Heart left ventricle (tissue), 16 donors: ENCODE results near the gene ZDHHC11B. TPM values are rescaled to one million over a fixed set of nuclear protein-coding genes. Genes with fewer than 3 reads are reported as not detected.
"Not testable (repeated sequence)": the region's sequence is repeated elsewhere in the genome, so short reads cannot be mapped to it uniquely, and the experiment has no call there.

Source experiments
- ATAC-seq, 4 donors: fragments of 200-7000 bp; cut with Tn5 transposase; one replicate each; pipeline ENCODE4 v1.9.1; 2020 to 2022; ENCODE audit warnings: moderate library complexity in 4 of 4, mild to moderate bottlenecking in 3 of 4, moderate number of reproducible peaks in 1 of 4
- DNase-seq, 5 donors: peaks; one replicate each; pipeline ENCODE4 v3.0.0-alpha.2; 2020
- H3K27ac ChIP-seq, 12 donors: fragments of 200-600 bp; sonication (generic) in 4 of 12; one replicate each; pipeline versions ENCODE4 v1.5.0 to v1.8.0; 2016 to 2022; ENCODE audit warnings: mild to moderate bottlenecking in 2 of 12
- H3K27me3 ChIP-seq, 9 donors: fragments of 200-600 bp; sonication (generic) in 2 of 9; one replicate each; pipeline versions ENCODE4 v1.5.1 to v1.8.0; 2016 to 2022; ENCODE audit warnings: mild to moderate bottlenecking in 3 of 9
- H3K36me3 ChIP-seq, 9 donors: fragments of 200-600 bp; sonication (generic) in 2 of 9; one replicate each; pipeline versions ENCODE4 v1.5.0 to v1.8.0; 2018 to 2022; ENCODE audit warnings: mild to moderate bottlenecking in 2 of 9
- H3K4me1 ChIP-seq, 12 donors: fragments of 200-600 bp; sonication (generic) in 4 of 12; one replicate each; pipeline versions ENCODE4 v1.5.0 to v1.8.0; 2016 to 2022; ENCODE audit warnings: mild to moderate bottlenecking in 3 of 12
- H3K4me3 ChIP-seq, 12 donors: fragments of 200-600 bp; sonication (generic) in 4 of 12; one replicate each; pipeline versions ENCODE4 v1.5.0 to v1.8.0; 2017 to 2022; ENCODE audit warnings: mild to moderate bottlenecking in 9 of 12, moderate library complexity in 4 of 12
- H3K9me3 ChIP-seq, 12 donors: fragments of 200-600 bp; sonication (generic) in 4 of 12; one replicate each; pipeline versions ENCODE4 v1.5.0 to v1.8.0; 2016 to 2022; ENCODE audit warnings: mild to moderate bottlenecking in 1 of 12
- POLR2A ChIP-seq, 2 donors: fragments of 450-650 bp; IDR thresholded peaks; one replicate each; pipeline ENCODE4 v1.6.1; 2017; ENCODE audit warnings: antibody characterized with exemption in 2 of 2, mild to moderate bottlenecking in 2 of 2, moderate library complexity in 2 of 2
- WGBS, 4 donors: extraction: QIAGEN DNeasy Blood & Tissue Kit in 2 of 4; methylation state at CpG; one replicate each; pipeline versions ENCODE4 v1.1.5 to v1.1.7; 2013 to 2018; 5-methylcytosine and 5-hydroxymethylcytosine counted together
- intact Hi-C, 10 donors: fragments of 100-400 bp; cut with DNase I; formaldehyde crosslinking; loops; one replicate each; pipeline versions ENCODE4 v1.11.1 to v1.14.2; 2022
- polyA plus RNA-seq, 2 donors: library from polyadenylated mRNA; stranded (reverse); fragments of 200-250 nt; gene quantifications; one replicate each; pipeline ENCODE4 v1.2.3, GENCODE V29; 2013
- total RNA-seq, 9 donors: library from RNA; depleted of rRNA in 2 of 9; stranded (reverse); fragments of >200 nt in 2 of 9; fragmentation: NEBNext Ultra II Directional in 3 of 9; extraction: Animal tissue kit (Norgen Biotek cat#: 25700) in 3 of 9; gene quantifications; one replicate each; pipeline versions ENCODE4 v1.1.0 to v1.2.4, GENCODE V29; 2016 to 2023
- TF ChIP-seq, protein P1 (sequence below), 12 donors: fragments of 200-600 bp; sonication (generic) in 4 of 12; IDR thresholded peaks; one replicate each; pipeline versions ENCODE4 v1.5.0 to v1.8.0; 2018 to 2022; ENCODE audit warnings: antibody characterized with exemption in 12 of 12, mild to moderate bottlenecking in 5 of 12
- donor health status: ischemic (EF 13 %, LVEDD 7.1; RV severe dilation, severe dysfunction).
- donor health status: healthy with polysubstance abuse.
- donor health status: DM: no; HTN: yes; CAD: no.
- donor health status: DM: no; HTN: no; CAD: no.
- donor health status: ischemic (EF 25% LVEDD 6.9; RV normal size, moderate dysfunction).
- donor health status: ischemic (EF 25% LVEDD 5.7; RV mildly dilated, moderate dysfunction).
- donor health status: healthy.
- donor health status: DM: yes; HTN: yes; CAD: no.
- donor health status: ischemic (EF 35%, LVEDD 5.7; RV mildly dilated, moderate dysfunction).
- donor health status: nonischemic (EF 11% LVEDD 7.7; RV severe dilation, severe dysfunction).
- donor health status: DM: yes; HTN: yes; CAD: no.
- donor health status: PGD.
- donor health status: ischemic (EF 29% LVEDD 5.4; RV normal size, mild dysfunction).
- donor health status: nonischemic (EF 23%, LVEDD 6.1; RV moderate dilation, normal function).

Gene ZDHHC11B
- total and polyA plus RNA-seq, 11 donors, result 3.0 to 26.5 (median 8.8) TPM

DNA sequence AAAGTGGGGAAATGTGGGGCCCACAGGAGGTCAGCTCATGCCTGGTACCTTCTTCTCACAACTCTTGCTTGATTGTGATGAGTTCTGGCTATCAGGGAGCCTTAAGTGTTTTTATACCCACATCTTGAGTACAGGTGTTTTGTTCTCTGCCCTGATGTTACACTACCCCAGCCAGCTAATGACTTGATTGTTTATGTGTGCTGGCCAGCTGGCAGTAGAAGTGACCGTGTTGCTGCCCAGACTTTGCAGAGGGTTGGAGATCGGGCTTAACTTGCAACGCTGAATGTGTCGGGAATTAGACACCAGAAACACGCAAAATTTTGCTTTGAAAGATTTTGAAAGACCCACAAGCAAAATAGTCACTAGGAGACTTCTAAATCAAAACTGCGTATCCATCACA, 16.9 kb upstream of the ZDHHC11B start:
- no peak overlapping the region for H3K4me3 ChIP-seq
- H3K9me3 ChIP-seq, result peaks cover 0 to 19% (median 4%) of the 10 kb centered on the region in 12 donors
- no peak for ATAC-seq
- peaks cover 0 to 3% (median 0%) of the 10 kb centered on the region in 9 donors for H3K36me3 ChIP-seq
- no peaks in the 10 kb centered on the region for H3K27me3 ChIP-seq
- intact Hi-C loops, result no loop called here
- TF ChIP-seq, protein P1, sequence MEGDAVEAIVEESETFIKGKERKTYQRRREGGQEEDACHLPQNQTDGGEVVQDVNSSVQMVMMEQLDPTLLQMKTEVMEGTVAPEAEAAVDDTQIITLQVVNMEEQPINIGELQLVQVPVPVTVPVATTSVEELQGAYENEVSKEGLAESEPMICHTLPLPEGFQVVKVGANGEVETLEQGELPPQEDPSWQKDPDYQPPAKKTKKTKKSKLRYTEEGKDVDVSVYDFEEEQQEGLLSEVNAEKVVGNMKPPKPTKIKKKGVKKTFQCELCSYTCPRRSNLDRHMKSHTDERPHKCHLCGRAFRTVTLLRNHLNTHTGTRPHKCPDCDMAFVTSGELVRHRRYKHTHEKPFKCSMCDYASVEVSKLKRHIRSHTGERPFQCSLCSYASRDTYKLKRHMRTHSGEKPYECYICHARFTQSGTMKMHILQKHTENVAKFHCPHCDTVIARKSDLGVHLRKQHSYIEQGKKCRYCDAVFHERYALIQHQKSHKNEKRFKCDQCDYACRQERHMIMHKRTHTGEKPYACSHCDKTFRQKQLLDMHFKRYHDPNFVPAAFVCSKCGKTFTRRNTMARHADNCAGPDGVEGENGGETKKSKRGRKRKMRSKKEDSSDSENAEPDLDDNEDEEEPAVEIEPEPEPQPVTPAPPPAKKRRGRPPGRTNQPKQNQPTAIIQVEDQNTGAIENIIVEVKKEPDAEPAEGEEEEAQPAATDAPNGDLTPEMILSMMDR (IDR thresholded peaks at IDR 0.05), result no peak
- no peak for TF ChIP-seq POLR2A (IDR thresholded peaks at IDR 0.05)
- no peak overlapping the region for H3K27ac ChIP-seq
- DNase-seq, result no peak
- WGBS, 4 donors, result 91 to 95% (median 93%) methylated on average over 6 of the region's 6 CpGs; no CpG with 5 or more reads in 1 of the 4 donors
- no peaks in the 10 kb centered on the region for H3K4me1 ChIP-seq

DNA sequence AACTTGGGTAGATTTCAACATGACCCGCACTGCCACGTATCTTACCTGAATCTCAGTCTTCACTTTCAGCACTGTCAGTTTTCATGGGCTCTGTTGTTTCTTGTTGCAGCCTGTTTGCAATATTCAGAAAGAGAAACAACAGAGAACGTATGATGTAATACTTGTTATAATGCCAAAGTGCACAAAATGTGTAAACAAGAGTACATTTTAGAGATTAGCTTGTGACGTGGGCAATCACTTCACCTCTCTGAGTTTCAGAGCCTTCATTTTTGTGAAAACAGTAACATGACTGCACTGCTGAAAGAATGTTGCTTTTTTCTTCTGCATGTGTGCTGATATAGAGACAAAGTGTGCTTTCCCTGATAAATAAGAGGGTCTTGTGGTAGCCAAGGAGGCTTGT, 16.5 kb upstream of the ZDHHC11B start:
- H3K9me3 ChIP-seq, result peaks cover 0 to 19% (median 4%) of the 10 kb centered on the region in 12 donors
- H3K4me1 ChIP-seq, H3K27ac ChIP-seq, H3K27me3 ChIP-seq, H3K36me3 ChIP-seq, DNase-seq, H3K4me3 ChIP-seq, ATAC-seq, intact Hi-C loops: not testable (repeated sequence)
- WGBS, 4 donors, result 79 to 85% (median 82%) methylated on average over 4 of the region's 4 CpGs; no CpG with 5 or more reads in 1 of the 4 donors

DNA sequence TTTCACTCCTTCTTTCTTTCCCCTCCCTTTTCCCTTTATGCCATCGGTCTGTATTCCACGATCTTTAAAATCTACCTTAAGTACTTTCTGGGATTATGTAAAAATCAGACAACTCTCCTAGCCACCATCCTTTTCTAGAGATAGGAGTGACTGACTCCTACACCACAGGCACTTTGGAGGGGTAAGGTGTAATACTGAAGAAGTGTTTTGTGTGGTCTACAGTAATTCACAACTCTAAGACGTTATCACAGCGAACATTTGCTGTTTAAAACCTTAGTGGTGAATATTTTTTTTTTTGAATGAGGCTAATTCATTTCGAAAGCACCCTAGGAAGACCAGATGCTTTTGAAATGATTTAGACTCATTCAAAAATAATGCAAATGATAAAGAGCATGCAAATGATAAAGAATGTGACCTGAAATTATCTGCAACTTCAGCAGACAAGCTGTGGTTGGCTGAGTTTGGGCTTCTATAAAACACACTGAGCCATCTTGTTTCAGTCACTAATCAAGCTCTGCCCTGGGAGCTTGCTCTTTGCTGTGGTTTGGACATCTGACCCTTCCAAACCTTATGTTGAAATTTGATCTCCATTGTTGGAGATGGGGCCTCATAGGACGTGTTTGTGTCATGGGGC, 14.1 kb upstream of the ZDHHC11B start:
- intact Hi-C loops, result loop anchor here in 2 of 10 donors (5.0 kb wide), 1 partner anchor 86 kb away; no protein-coding TSS in a partner anchor
- H3K4me1 ChIP-seq, DNase-seq, ATAC-seq, H3K4me3 ChIP-seq, H3K27me3 ChIP-seq, H3K27ac ChIP-seq, H3K36me3 ChIP-seq, H3K9me3 ChIP-seq: not testable (repeated sequence)
- WGBS, 4 donors, result 56 to 80% (median 75%) methylated on average over 3 to 6 of the region's 6 CpGs

DNA sequence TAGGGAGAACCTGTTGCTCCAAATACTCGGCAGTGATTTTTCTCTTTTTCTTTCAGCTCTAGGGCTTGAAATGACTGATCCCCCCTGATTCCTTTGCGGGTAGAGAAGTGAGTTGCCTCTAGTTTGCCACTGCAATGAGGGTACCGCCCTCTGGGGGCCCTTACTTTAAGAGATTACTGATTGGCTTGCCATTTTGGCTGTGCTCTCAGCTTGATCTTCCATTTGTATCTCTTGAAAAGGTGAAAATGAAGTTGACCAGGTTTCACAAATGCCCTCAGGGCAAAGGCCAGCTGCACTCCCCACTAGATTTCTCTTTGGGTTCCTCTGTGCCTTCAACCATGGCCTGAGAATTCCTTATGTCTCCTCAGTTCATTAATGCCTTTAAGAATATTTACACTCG, 13.5 kb upstream of the ZDHHC11B start:
- H3K4me1 ChIP-seq, H3K9me3 ChIP-seq, DNase-seq, H3K27me3 ChIP-seq, H3K36me3 ChIP-seq, H3K4me3 ChIP-seq, H3K27ac ChIP-seq, ATAC-seq: not testable (repeated sequence)
- 54 to 85% (median 76%) methylated on average over 2 to 3 of the region's 4 CpGs for WGBS, 4 donors
- intact Hi-C loops, result loop anchor here in 2 of 10 donors (5.0 kb wide), 1 partner anchor 86 kb away; no protein-coding TSS in a partner anchor

DNA sequence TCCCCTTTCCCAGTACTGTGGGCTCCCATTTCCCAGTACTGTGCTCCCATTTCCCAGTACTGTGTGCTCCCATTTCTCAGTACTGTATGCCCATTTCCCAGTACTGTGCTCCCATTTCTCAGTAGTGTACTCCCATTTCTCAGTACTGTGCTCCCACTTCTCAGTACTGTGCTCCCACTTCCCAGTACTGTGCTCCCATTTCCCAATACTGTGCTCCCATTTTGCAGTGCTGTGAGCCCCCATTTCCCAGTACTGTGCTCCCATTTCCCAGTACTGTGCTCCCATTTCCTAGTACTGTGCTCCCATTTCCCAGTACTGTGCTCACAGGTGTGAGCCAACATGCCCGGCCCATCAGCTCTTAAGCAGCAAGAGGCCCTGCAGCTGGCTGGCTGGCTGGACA, 11.3 kb upstream of the ZDHHC11B start:
- intact Hi-C loops, result loop anchor here in 2 of 10 donors (5.0 kb wide), 1 partner anchor 84 kb away; no protein-coding TSS in a partner anchor
- peak in 1 of 4 donors; percentile 8 for ATAC-seq
- not testable (repeated sequence) for DNase-seq, H3K36me3 ChIP-seq, H3K4me3 ChIP-seq, H3K27ac ChIP-seq, H3K27me3 ChIP-seq, H3K4me1 ChIP-seq
- peaks cover 0 to 20% (median 0%) of the 10 kb centered on the region in 12 donors for H3K9me3 ChIP-seq
- 0 to 65% (median 59%) methylated on average over 1 of the region's 1 CpG for WGBS, 4 donors

DNA sequence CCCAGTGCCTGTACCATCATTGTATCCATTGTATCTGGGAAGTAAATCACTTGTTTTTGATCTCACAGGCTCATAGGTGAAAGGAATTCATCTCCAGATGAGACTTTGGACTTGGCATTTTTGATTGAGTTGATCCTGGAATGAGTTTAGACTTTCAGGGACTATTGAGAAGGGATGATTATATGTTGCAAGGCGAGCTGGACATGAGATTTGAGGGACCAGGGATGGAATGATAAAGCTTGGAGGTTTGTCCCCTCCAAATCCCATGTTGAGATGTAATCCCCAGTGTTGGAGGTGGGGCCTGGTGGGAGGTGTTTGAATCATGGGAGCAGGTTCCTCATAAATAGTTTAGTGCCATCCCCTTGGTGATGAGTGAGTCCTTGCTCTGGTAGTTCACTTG, 10.4 kb upstream of the ZDHHC11B start:
- H3K9me3 ChIP-seq, result peaks cover 0 to 27% (median 0%) of the 10 kb centered on the region in 12 donors
- 89 to 97% (median 91%) methylated on average over 1 of the region's 1 CpG for WGBS, 4 donors
- DNase-seq, H3K4me3 ChIP-seq, H3K4me1 ChIP-seq, H3K27me3 ChIP-seq, H3K36me3 ChIP-seq, H3K27ac ChIP-seq: not testable (repeated sequence)
- peak in 1 of 4 donors; percentile 16 for ATAC-seq
- intact Hi-C loops, result loop anchor here in 2 of 10 donors (5.0 kb wide), 1 partner anchor 83 kb away; no protein-coding TSS in a partner anchor

DNA sequence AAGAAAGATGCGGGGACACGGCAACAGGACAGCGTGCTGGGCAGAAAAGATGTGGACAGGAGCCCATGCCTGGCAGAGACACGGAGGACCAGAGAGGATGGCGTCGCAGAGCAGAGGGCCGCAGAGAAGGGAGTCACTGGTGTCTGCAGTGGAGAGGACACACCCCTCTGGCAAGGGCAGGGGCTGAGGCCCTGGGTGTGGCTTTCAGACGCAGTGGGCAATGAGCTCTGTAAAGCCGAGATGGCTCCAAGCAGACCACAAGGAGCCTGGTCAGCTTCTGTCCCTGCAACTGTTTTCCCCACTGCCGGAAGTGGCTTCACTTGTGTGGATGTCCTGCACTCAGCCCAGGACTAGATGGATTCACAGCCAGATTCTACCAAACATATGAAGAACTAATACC, 4.2 kb upstream of the ZDHHC11B start:
- H3K36me3 ChIP-seq, DNase-seq, H3K27ac ChIP-seq, ATAC-seq, H3K4me3 ChIP-seq: not testable (repeated sequence)
- H3K9me3 ChIP-seq, result peaks cover 0 to 26% (median 0%) of the 10 kb centered on the region in 12 donors
- WGBS, 4 donors, result 89 to 97% (median 95%) methylated on average over 4 to 10 of the region's 10 CpGs
- peaks cover 0 to 11% (median 0%) of the 10 kb centered on the region in 9 donors for H3K27me3 ChIP-seq
- H3K4me1 ChIP-seq, result peaks cover 0 to 11% (median 4%) of the 10 kb centered on the region in 12 donors
- intact Hi-C loops, result loop anchor here in 3 of 10 donors (5.0 to 10.0 kb wide), 2 partner anchors 91 to 94 kb away; partner anchors contain the start of gene TPPP (in 1 of the 3)

DNA sequence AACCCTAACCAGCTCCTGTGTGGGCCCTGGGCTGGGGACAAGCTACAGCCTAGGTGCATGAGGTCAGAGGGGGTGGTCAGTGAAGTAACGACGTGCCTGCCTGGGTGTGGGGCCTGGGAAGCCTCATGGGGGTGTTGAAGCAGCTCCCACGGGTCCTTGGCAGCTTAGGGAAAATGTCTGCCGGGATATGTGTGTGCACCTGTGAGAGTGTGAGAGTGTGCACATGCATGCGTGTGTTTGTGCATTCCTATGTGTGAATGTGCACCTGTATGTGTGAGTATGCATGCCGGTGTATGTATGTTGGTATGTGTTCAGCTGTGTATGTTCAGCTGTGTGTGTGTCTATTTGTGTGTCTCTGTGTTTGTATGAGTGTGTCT, 3.3 kb upstream of the ZDHHC11B start:
- peaks cover 0 to 26% (median 0%) of the 10 kb centered on the region in 12 donors for H3K9me3 ChIP-seq
- H3K36me3 ChIP-seq, ATAC-seq, DNase-seq, H3K4me3 ChIP-seq, H3K27ac ChIP-seq: not testable (repeated sequence)
- intact Hi-C loops, result loop anchor here in 3 of 10 donors (5.0 to 10.0 kb wide), 2 partner anchors 91 to 93 kb away; partner anchors contain the start of gene TPPP (in 1 of the 3)
- 76 to 91% (median 84%) methylated on average over 6 of the region's 6 CpGs for WGBS, 4 donors
- peaks cover 0 to 17% (median 4%) of the 10 kb centered on the region in 12 donors for H3K4me1 ChIP-seq
- peaks cover 0 to 11% (median 0%) of the 10 kb centered on the region in 9 donors for H3K27me3 ChIP-seq

DNA sequence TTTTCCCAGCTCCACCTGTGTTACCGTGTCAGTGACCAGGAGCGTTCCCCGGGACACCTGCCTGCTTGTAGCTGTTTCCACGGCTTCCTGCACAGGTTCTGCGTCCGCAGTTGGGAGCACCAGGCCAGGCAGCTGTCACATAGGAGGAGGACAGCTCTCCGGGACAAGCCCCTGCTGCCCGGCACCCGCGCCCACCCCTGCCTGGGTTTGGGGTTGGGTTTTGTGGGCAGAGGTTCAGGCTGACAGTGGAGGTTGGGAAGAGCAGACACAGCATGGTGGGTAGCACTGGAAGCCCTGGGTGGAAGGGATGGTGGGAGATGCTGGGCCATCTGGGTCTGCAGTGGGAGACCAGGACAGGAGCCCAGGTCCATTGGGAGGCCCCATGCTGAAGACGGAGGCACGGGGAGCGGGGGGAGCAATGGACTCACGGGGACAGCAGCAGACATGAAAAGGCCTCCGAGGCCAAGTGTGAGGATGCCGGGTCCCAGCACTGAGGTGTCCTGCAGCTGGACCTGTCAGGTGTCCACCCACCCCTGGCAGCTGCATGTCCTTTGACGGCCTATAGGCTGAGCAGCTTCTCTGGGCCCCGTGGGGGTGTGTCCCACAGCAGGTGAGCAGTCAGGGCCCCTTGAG, 2.8 kb upstream of the ZDHHC11B start:
- H3K9me3 ChIP-seq, result peaks cover 0 to 21% (median 0%) of the 10 kb centered on the region in 12 donors
- not testable (repeated sequence) for H3K36me3 ChIP-seq, ATAC-seq, H3K27ac ChIP-seq, H3K4me3 ChIP-seq, DNase-seq
- peaks cover 0 to 11% (median 0%) of the 10 kb centered on the region in 9 donors for H3K27me3 ChIP-seq
- 87 to 97% (median 92%) methylated on average over 6 to 14 of the region's 18 CpGs for WGBS, 4 donors
- peaks cover 0 to 18% (median 4%) of the 10 kb centered on the region in 12 donors for H3K4me1 ChIP-seq
- intact Hi-C loops, result loop anchor here in 3 of 10 donors (5.0 to 10.0 kb wide), 2 partner anchors 90 to 93 kb away; partner anchors contain the start of gene TPPP (in 1 of the 3)
